CD4-positive, CD25-positive, alpha-beta regulatory T cell (primary cell): ENCODE results near the gene FAM180A. TPM values are rescaled to one million over a fixed set of nuclear protein-coding genes. Genes with fewer than 3 reads are reported as not detected.

ENCODE experiments used
- ATAC-seq, 2 donors: fragments of 150-1000 bp; cut with Tn5 transposase; one replicate each; pipeline ENCODE4 v1.10.0; 2021; ENCODE audit warnings: low read depth in 2 of 2, moderate number of reproducible peaks in 2 of 2, moderate library complexity in 1 of 2
- DNase-seq, 3 donors: peaks; one replicate each; pipeline versions ENCODE4 v3.0.0 to v3.0.0-alpha.2; 2012 to 2022; ENCODE audit warnings: mixed read lengths in 1 of 3
- H3K27ac ChIP-seq: one replicate; pipeline ENCODE4 v1.7.0; 2013; ENCODE audit warnings: mild to moderate bottlenecking, low read length; ENCODE audit not compliant: insufficient read depth, poor library complexity, severe bottlenecking
- H3K27me3 ChIP-seq: one replicate; pipeline ENCODE4 v1.7.0; 2013; ENCODE audit warnings: low read length; ENCODE audit not compliant: control insufficient read depth, insufficient read depth
- H3K36me3 ChIP-seq: one replicate; pipeline ENCODE4 v1.7.0; 2013; ENCODE audit warnings: mild to moderate bottlenecking, low read length, moderate library complexity; ENCODE audit not compliant: control insufficient read depth, insufficient read depth
- H3K4me1 ChIP-seq: 2 replicates; pipeline ENCODE4 v1.7.0; 2013; ENCODE audit warnings: mild to moderate bottlenecking, low read length; ENCODE audit not compliant: insufficient read depth, control insufficient read depth, poor library complexity, severe bottlenecking
- H3K4me3 ChIP-seq: one replicate; pipeline ENCODE4 v1.7.0; 2013; ENCODE audit warnings: low read depth, mild to moderate bottlenecking, low read length, moderate library complexity
- H3K9me3 ChIP-seq, 2 experiments: 1 replicate in 1 of 2; 2 replicates in 1 of 2; pipeline ENCODE4 v1.7.0; 2013; ENCODE audit warnings: low read length in 2 of 2, mild to moderate bottlenecking in 1 of 2, moderate library complexity in 1 of 2; ENCODE audit not compliant: control insufficient read depth in 2 of 2
- H3K27ac Mint-ChIP-seq, 3 donors: one replicate each; pipeline ENCODE4 v1.8.0; 2020 to 2022; ENCODE audit warnings: mild to moderate bottlenecking in 3 of 3, mixed read lengths in 3 of 3, moderate library complexity in 2 of 3
- H3K27me3 Mint-ChIP-seq: one replicate; pipeline ENCODE4 v1.8.0; 2022; ENCODE audit warnings: mild to moderate bottlenecking, mixed read lengths
- H3K36me3 Mint-ChIP-seq: one replicate; pipeline ENCODE4 v1.8.0; 2020; ENCODE audit warnings: mixed read lengths
- H3K4me1 Mint-ChIP-seq, 4 donors: one replicate each; pipeline ENCODE4 v1.8.0; 2020 to 2022; ENCODE audit warnings: mixed read lengths in 4 of 4, mild to moderate bottlenecking in 1 of 4
- H3K4me3 Mint-ChIP-seq, 4 donors: one replicate each; pipeline ENCODE4 v1.8.0; 2020 to 2022; ENCODE audit warnings: mild to moderate bottlenecking in 4 of 4, mixed read lengths in 4 of 4, moderate library complexity in 3 of 4
- H3K9me3 Mint-ChIP-seq, 7 donors: one replicate each; pipeline ENCODE4 v1.8.0; 2020 to 2022; ENCODE audit warnings: mixed read lengths in 7 of 7, mild to moderate bottlenecking in 3 of 7, moderate library complexity in 2 of 7
- polyA plus RNA-seq, 4 donors: library from polyadenylated mRNA; unstranded; fragments of 300-500 nt; fragmentation: Illumina TruSeq; gene quantifications; one replicate each; pipeline ENCODE4 v1.2.3, GENCODE V29; 2021
- total RNA-seq: library from RNA; stranded (reverse); gene quantifications from one replicate; pipeline ENCODE4 v1.2.3, GENCODE V29; 2022

FAM180A gene
- total and polyA plus RNA-seq, 5 donors from 2014 or later, result not detected

DNA sequence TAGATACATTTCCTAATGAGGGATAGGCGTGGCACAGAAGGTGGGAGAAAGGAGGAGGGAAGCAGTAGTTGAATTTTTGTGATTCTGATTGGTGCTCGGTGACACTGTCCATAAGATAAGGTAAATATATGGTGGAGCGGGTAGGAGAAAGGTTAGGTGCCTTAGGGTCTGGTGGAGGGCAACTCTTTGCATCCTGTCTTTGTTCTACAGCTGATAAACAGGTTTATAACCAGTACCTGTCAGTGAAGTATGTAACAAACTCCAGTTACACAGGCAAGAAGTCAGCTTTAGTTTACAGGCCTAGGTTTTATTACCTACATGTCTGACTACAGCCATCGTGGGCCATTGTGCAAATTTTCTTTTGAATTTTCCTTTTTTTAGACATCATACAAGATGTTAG, 10.9 kb upstream of the FAM180A start:
- peaks cover 12% of the 10 kb centered on the region for H3K27me3 Mint-ChIP-seq
- no peaks in the 10 kb centered on the region for H3K9me3 ChIP-seq
- H3K4me3 Mint-ChIP-seq, result no peak overlapping the region
- H3K4me1 ChIP-seq, result no peaks in the 10 kb centered on the region
- DNase-seq (no peak), ATAC-seq (no peak)
- no peak overlapping the region for H3K4me3 ChIP-seq
- H3K27ac ChIP-seq, result no peak overlapping the region
- H3K4me1 Mint-ChIP-seq, result peaks cover 0 to 4% (median 0%) of the 10 kb centered on the region in 4 donors
- peaks cover 0 to 2% (median 0%) of the 10 kb centered on the region in 7 donors for H3K9me3 Mint-ChIP-seq
- no peaks in the 10 kb centered on the region for H3K36me3 ChIP-seq
- no peak overlapping the region for H3K27ac Mint-ChIP-seq
- H3K36me3 Mint-ChIP-seq, result no peaks in the 10 kb centered on the region
- H3K27me3 ChIP-seq, result peaks cover 10% of the 10 kb centered on the region

- Histone ChIP-seq H3K36me3 (no peaks in the 10 kb centered on the region), H3K4me1 (no peaks in the 10 kb centered on the region), H3K4me3 (no peak overlapping the region), H3K27ac (no peak overlapping the region), H3K9me3 (no peaks in the 10 kb centered on the region), H3K27me3 (peaks cover 10% of the 10 kb centered on the region)
- peaks cover 0 to 2% (median 0%) of the 10 kb centered on the region in 7 donors for H3K9me3 Mint-ChIP-seq
- peaks cover 17% of the 10 kb centered on the region for H3K27me3 Mint-ChIP-seq
- no peak overlapping the region for H3K27ac Mint-ChIP-seq
- no peaks in the 10 kb centered on the region for H3K36me3 Mint-ChIP-seq
- H3K4me3 Mint-ChIP-seq, result no peak overlapping the region
- ATAC-seq (no peak), DNase-seq (no peak)
- peaks cover 0 to 4% (median 0%) of the 10 kb centered on the region in 4 donors for H3K4me1 Mint-ChIP-seq
These were observed 9.9 kb upstream of the FAM180A start for GRCh38 chr7:135758531-135758932.

DNA sequence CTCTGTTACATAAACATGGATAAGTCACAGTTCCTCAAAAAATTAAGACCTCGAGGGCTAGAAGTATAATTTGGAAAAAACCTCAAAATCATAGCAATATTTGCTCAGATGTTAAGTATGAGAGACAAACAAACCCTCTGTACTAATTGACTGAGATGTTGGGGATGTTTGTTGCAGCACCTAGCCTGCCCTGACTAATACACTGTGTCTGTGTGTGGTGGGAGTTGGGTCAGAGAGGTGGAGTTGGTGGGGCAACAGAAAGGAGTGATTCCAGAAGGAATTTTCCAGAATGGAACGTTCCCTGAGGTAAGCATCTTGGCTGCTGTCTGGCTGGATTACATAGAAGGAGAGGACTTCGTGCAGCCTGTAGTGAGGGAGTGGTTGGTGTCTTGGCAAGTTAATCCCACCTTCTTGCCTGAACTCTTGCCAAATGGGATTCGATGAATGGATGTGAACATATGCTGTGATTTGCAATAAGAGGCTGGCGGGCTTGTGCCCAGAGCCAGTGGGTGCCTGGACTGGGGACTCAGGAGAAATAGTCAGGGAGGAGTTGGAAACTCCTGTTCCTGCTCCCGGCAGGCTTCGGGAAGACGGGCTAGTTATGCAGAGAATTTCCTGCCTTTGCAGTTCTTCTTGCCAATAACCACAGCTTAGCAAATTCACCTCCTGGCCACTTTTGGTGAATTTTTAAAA, 9.3 kb upstream of the FAM180A start:
- no peak for DNase-seq
- ATAC-seq, result no peak
- Mint-ChIP-seq H3K27ac (no peak overlapping the region), H3K4me3 (no peak overlapping the region), H3K4me1 (peaks cover 0 to 4% (median 0%) of the 10 kb centered on the region in 4 donors), H3K27me3 (peaks cover 19% of the 10 kb centered on the region), H3K36me3 (no peaks in the 10 kb centered on the region), H3K9me3 (peaks cover 0 to 2% (median 0%) of the 10 kb centered on the region in 7 donors)
- no peak overlapping the region for H3K27ac ChIP-seq
- no peaks in the 10 kb centered on the region for H3K4me1 ChIP-seq
- peaks cover 10% of the 10 kb centered on the region for H3K27me3 ChIP-seq
- H3K36me3 ChIP-seq, result no peaks in the 10 kb centered on the region
- H3K4me3 ChIP-seq, result no peak overlapping the region
- no peaks in the 10 kb centered on the region for H3K9me3 ChIP-seq

DNA sequence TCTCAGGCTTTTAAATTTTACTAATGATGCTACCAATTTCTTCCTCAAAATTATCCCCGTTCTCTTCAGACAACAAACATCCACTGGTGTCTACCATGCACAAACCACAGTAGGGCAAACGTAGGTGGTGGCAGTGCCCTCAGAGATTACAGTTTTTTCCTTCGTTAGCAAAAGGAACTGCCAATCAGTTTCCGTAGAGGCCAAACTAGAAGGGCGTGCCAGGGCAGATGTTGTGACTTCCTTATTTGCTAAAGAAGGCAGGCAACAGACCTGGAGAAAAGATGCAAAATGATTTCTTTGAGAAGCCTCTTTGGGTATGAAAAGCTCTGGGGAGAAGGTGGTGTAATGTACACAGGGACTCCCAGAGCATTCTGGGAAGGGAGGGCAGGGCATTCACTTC, 7.6 kb upstream of the FAM180A start:
- no peak for ATAC-seq

GRCh38 chr7:135755351-135755753, 6.7 kb upstream of the FAM180A start:
- Histone ChIP-seq H3K27ac (no peak overlapping the region), H3K36me3 (no peaks in the 10 kb centered on the region), H3K27me3 (peaks cover 5% of the 10 kb centered on the region), H3K4me1 (no peaks in the 10 kb centered on the region), H3K9me3 (no peaks in the 10 kb centered on the region), H3K4me3 (no peak overlapping the region)
- Mint-ChIP-seq H3K27ac (no peak overlapping the region), H3K9me3 (peaks cover 0 to 2% (median 0%) of the 10 kb centered on the region in 7 donors), H3K4me1 (no peaks in the 10 kb centered on the region), H3K4me3 (no peak overlapping the region), H3K36me3 (no peaks in the 10 kb centered on the region), H3K27me3 (peaks cover 14% of the 10 kb centered on the region)
- DNase-seq (no peak), ATAC-seq (no peak)

More for the DNA sequence above, 7.6 kb upstream of the FAM180A start:
- H3K27ac Mint-ChIP-seq, result no peak overlapping the region
- Histone ChIP-seq H3K4me3 (no peak overlapping the region), H3K27me3 (peaks cover 10% of the 10 kb centered on the region), H3K27ac (no peak overlapping the region), H3K9me3 (no peaks in the 10 kb centered on the region), H3K4me1 (no peaks in the 10 kb centered on the region), H3K36me3 (no peaks in the 10 kb centered on the region)
- DNase-seq, result no peak
- no peaks in the 10 kb centered on the region for H3K36me3 Mint-ChIP-seq
- H3K4me3 Mint-ChIP-seq, result no peak overlapping the region
- peaks cover 0 to 2% (median 0%) of the 10 kb centered on the region in 7 donors for H3K9me3 Mint-ChIP-seq
- peaks cover 0 to 2% (median 0%) of the 10 kb centered on the region in 4 donors for H3K4me1 Mint-ChIP-seq
- H3K27me3 Mint-ChIP-seq, result peaks cover 14% of the 10 kb centered on the region

- no peaks in the 10 kb centered on the region for H3K4me1 Mint-ChIP-seq
- H3K36me3 ChIP-seq, result no peaks in the 10 kb centered on the region
- no peaks in the 10 kb centered on the region for H3K9me3 ChIP-seq
- H3K36me3 Mint-ChIP-seq, result no peaks in the 10 kb centered on the region
- peaks cover 14% of the 10 kb centered on the region for H3K27me3 Mint-ChIP-seq
- H3K4me1 ChIP-seq, result no peaks in the 10 kb centered on the region
- no peak overlapping the region for H3K4me3 Mint-ChIP-seq
- no peak overlapping the region for H3K4me3 ChIP-seq
- H3K9me3 Mint-ChIP-seq, result peaks cover 0 to 2% (median 0%) of the 10 kb centered on the region in 7 donors
- no peak for ATAC-seq
- H3K27me3 ChIP-seq, result no peaks in the 10 kb centered on the region
- no peak for DNase-seq
- H3K27ac ChIP-seq, result no peak overlapping the region
- H3K27ac Mint-ChIP-seq, result no peak overlapping the region
These were observed 5.2 kb upstream of the FAM180A start for GRCh38 chr7:135753616-135754413.

- Histone ChIP-seq H3K4me1 (no peaks in the 10 kb centered on the region), H3K36me3 (no peaks in the 10 kb centered on the region), H3K27me3 (no peaks in the 10 kb centered on the region), H3K9me3 (no peaks in the 10 kb centered on the region), H3K4me3 (no peak overlapping the region), H3K27ac (no peak overlapping the region)
- peaks cover 4% of the 10 kb centered on the region for H3K27me3 Mint-ChIP-seq
- no peak overlapping the region for H3K4me3 Mint-ChIP-seq
- ATAC-seq (no peak), DNase-seq (no peak)
- no peaks in the 10 kb centered on the region for H3K4me1 Mint-ChIP-seq
- H3K9me3 Mint-ChIP-seq, result no peaks in the 10 kb centered on the region
- no peak overlapping the region for H3K27ac Mint-ChIP-seq
- H3K36me3 Mint-ChIP-seq, result no peaks in the 10 kb centered on the region
These were observed 1.2 kb downstream of the FAM180A start for GRCh38 chr7:135747366-135747765.
